Muscle layer of colon (tissue), 2 donors: ENCODE results near the gene RNASEH2C.
A peak's percentile ranks its signal among the peaks of the same experiment; 100 is the strongest.
"Not testable (repeated sequence)": the region's sequence is repeated elsewhere in the genome, so short reads cannot be mapped to it uniquely, and the experiment has no call there.

Source experiments
- H3K27ac ChIP-seq: one replicate; pipeline ENCODE4 v1.7.0; 2013; ENCODE audit warnings: low read depth, mild to moderate bottlenecking, low read length, moderate library complexity
- H3K27me3 ChIP-seq, 2 donors: one replicate each; pipeline ENCODE4 v1.7.0; 2013; ENCODE audit warnings: low read length in 2 of 2, mild to moderate bottlenecking in 2 of 2; ENCODE audit not compliant: insufficient read depth in 2 of 2, control insufficient read depth in 1 of 2
- H3K36me3 ChIP-seq: one replicate; pipeline ENCODE4 v1.7.0; 2013; ENCODE audit warnings: mild to moderate bottlenecking, low read length; ENCODE audit not compliant: insufficient read depth
- H3K4me1 ChIP-seq: one replicate; pipeline ENCODE4 v1.7.0; 2013; ENCODE audit warnings: mild to moderate bottlenecking, low read length; ENCODE audit not compliant: insufficient read depth
- H3K4me3 ChIP-seq, 2 donors: one replicate each; pipeline ENCODE4 v1.7.0; 2013; ENCODE audit warnings: low read length in 2 of 2, low read depth in 1 of 2, mild to moderate bottlenecking in 1 of 2, moderate library complexity in 1 of 2
- H3K9ac ChIP-seq: one replicate; pipeline ENCODE4 v1.7.0; 2013; ENCODE audit warnings: low read length
- H3K9me3 ChIP-seq: one replicate; pipeline ENCODE4 v1.7.0; 2013; ENCODE audit warnings: mild to moderate bottlenecking, low read length
- donor health status: abdominal sarcoma.
- donor health status: Adenocarcinoma of cecum.

The RNASEH2C gene

DNA sequence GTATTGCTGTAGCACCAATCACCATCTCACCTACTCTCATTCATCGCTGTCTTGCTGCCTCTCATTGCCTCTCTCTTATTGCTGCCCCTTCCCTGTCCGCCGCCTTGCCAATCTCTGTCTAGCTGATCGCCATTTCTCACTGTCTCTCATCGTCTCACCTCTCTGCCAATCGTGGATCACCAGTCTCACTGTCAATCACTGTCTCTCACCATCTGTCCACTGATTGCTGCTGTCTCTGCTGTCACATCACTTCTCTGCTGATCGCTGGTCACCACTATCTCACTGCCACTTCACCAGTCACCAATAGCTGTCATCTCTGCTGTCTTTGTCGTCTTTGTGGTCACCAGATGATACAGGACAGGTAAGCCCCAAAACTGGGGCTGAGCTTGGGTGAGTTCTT, 20.6 kb upstream of the RNASEH2C start:
- Histone ChIP-seq H3K9me3 (no peaks in the 10 kb centered on the region), H3K36me3 (no peaks in the 10 kb centered on the region), H3K4me1 (no peaks in the 10 kb centered on the region), H3K27me3 (no peaks in the 10 kb centered on the region), H3K27ac (no peak overlapping the region), H3K4me3 (no peak overlapping the region), H3K9ac (no peak overlapping the region)

GRCh38 chr11:65739022-65739421, 18.4 kb upstream of the RNASEH2C start:
- H3K9ac ChIP-seq: no peak overlapping the region
- no peaks in the 10 kb centered on the region for H3K4me1 ChIP-seq
- H3K36me3 ChIP-seq: no peaks in the 10 kb centered on the region

GRCh38 chr11:65736810-65737209, 16.2 kb upstream of the RNASEH2C start:
- no peaks in the 10 kb centered on the region for H3K36me3 ChIP-seq
- no peaks in the 10 kb centered on the region for H3K27me3 ChIP-seq
- H3K9ac ChIP-seq: no peak overlapping the region
- H3K4me1 ChIP-seq: no peaks in the 10 kb centered on the region
- H3K9me3 ChIP-seq: no peaks in the 10 kb centered on the region
- no peak overlapping the region for H3K4me3 ChIP-seq
- H3K27ac ChIP-seq: no peak overlapping the region

More at GRCh38 chr11:65739022-65739421, 18.4 kb upstream of the RNASEH2C start:
- Histone ChIP-seq H3K27ac (no peak overlapping the region), H3K4me3 (no peak overlapping the region), H3K27me3 (no peaks in the 10 kb centered on the region), H3K9me3 (no peaks in the 10 kb centered on the region)

- not testable (repeated sequence) for H3K9me3 ChIP-seq, H3K36me3 ChIP-seq, H3K27me3 ChIP-seq, H3K9ac ChIP-seq, H3K27ac ChIP-seq, H3K4me1 ChIP-seq, H3K4me3 ChIP-seq
Measured at GRCh38 chr11:65735111-65735510, 14.5 kb upstream of the RNASEH2C start.

GRCh38 chr11:65730461-65730860, 9.9 kb upstream of the RNASEH2C start:
- Histone ChIP-seq H3K36me3 (no peaks in the 10 kb centered on the region), H3K27me3 (no peaks in the 10 kb centered on the region)

GRCh38 chr11:65727865-65728264, 7.3 kb upstream of the RNASEH2C start:
- Histone ChIP-seq H3K9me3 (no peaks in the 10 kb centered on the region), H3K4me3 (no peak overlapping the region), H3K4me1 (no peaks in the 10 kb centered on the region), H3K27ac (no peak overlapping the region), H3K36me3 (no peaks in the 10 kb centered on the region), H3K9ac (no peak overlapping the region), H3K27me3 (no peaks in the 10 kb centered on the region)

More at GRCh38 chr11:65730461-65730860, 9.9 kb upstream of the RNASEH2C start:
- H3K4me3 ChIP-seq: no peak overlapping the region
- H3K27ac ChIP-seq: no peak overlapping the region
- H3K4me1 ChIP-seq: no peaks in the 10 kb centered on the region
- no peak overlapping the region for H3K9ac ChIP-seq
- no peaks in the 10 kb centered on the region for H3K9me3 ChIP-seq

DNA sequence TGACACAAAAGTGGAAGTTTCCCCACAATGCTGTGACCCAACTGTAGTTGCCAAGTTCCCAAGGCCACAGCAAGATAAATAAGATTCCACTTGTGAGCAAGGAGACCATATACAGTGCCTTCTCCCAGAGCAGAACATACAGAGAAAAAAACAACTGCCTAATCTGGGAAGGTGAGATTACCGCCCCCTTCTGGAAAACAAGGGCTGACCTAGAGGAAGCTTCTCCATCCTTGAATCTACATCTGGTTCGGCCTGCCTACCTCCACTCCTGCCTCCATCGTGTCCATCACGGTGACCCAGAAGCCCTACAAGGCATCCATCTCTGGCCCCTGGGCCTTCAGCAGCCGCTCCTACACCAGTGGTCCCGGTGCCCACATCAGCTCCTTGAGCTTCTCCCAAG, 6.1 kb upstream of the RNASEH2C start:
- Histone ChIP-seq H3K27me3 (no peaks in the 10 kb centered on the region), H3K27ac (no peak overlapping the region), H3K4me1 (no peaks in the 10 kb centered on the region), H3K9me3 (no peaks in the 10 kb centered on the region), H3K36me3 (no peaks in the 10 kb centered on the region), H3K4me3 (no peak overlapping the region), H3K9ac (no peak overlapping the region)

GRCh38 chr11:65722261-65722660, 1.7 kb upstream of the RNASEH2C start:
- Histone ChIP-seq H3K4me1 (peaks cover 17% of the 10 kb centered on the region), H3K9ac (no peak overlapping the region), H3K27me3 (no peaks in the 10 kb centered on the region), H3K9me3 (no peaks in the 10 kb centered on the region), H3K36me3 (peaks cover 18% of the 10 kb centered on the region), H3K27ac (no peak overlapping the region), H3K4me3 (no peak overlapping the region)

DNA sequence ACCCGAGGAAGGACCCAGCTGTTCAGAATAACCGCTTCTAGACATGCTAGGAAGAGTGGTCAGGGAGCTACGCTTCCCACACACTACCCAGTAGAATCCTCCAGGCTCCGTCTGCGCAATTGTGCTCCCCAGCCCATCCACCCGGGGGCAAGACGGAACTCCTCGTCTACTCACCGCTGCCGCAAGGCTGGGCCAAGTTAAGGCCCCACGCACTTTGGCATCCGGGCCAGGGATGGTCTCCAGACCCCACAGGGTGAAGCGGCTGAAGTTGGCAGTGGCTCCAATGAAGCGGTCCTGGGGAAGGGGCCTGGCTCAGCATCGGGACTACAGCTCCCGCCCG, 757 bp downstream of the RNASEH2C start:
- Histone ChIP-seq H3K9ac (peak overlapping the region; percentile 64), H3K4me1 (peaks cover 17% of the 10 kb centered on the region), H3K9me3 (no peaks in the 10 kb centered on the region), H3K36me3 (peaks cover 42% of the 10 kb centered on the region), H3K4me3 (peak overlapping the region; percentile 68 to 84), H3K27ac (peak overlapping the region; percentile 92), H3K27me3 (no peaks in the 10 kb centered on the region)

DNA sequence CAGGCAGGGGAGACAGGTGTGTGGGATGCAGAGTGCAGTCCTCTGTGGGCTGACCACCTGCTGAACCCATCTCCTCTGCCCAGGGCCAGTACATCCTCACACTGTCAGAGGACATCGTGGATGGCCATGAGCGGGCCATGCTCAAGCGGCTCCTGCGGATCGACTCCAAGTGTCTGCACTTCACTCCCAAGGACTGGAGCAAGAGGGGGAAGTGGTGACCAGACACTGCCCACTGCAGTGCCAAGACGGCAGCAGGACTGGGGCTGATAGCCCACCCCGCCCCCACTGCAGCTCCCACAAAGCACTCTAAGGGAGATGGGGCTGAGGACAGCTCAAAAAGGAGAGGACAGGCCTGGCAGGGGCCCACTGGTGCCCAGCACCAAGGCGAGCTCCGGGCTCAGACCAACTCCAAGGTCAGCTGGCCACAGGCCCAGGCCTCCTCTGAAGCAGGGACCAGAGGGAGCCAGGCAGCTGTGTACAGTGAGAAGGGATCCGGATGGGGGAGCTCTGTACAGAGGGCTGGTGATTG, 1.6 kb downstream of the RNASEH2C start:
- no peaks in the 10 kb centered on the region for H3K27me3 ChIP-seq
- peak overlapping the region in 1 of 2 donors; percentile 84 for H3K4me3 ChIP-seq
- no peak overlapping the region for H3K9ac ChIP-seq
- peaks cover 51% of the 10 kb centered on the region for H3K36me3 ChIP-seq
- no peaks in the 10 kb centered on the region for H3K9me3 ChIP-seq
- peaks cover 17% of the 10 kb centered on the region for H3K4me1 ChIP-seq
- H3K27ac ChIP-seq: peak overlapping the region; percentile 92

- no peak overlapping the region for H3K9ac ChIP-seq
- no peak overlapping the region for H3K27ac ChIP-seq
- H3K27me3 ChIP-seq: no peaks in the 10 kb centered on the region
- H3K4me3 ChIP-seq: peak overlapping the region in 1 of 2 donors; percentile 84
- peaks cover 18% of the 10 kb centered on the region for H3K4me1 ChIP-seq
- no peaks in the 10 kb centered on the region for H3K9me3 ChIP-seq
- H3K36me3 ChIP-seq: peaks cover 56% of the 10 kb centered on the region
Measured at GRCh38 chr11:65718531-65718930, 2.1 kb downstream of the RNASEH2C start.

DNA sequence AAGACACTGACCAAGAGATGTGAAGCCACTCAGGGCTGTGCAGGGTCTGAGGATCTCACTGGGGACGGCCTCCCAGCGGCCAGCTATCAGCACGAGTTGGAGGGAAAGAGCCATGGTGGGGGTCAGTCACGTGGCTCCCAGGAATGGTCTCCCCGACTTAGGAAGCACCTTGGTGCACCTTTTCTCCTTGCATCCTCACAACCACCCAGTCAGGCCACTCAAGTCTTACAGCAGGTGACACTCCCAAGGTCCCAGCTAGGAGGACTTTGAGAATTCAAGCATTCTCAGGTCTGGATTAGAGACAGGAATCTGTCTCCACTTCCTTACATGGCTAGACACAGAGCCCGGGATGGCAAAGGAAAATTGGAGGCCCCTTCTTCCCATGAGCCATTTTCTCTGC, 2.7 kb downstream of the RNASEH2C start:
- Histone ChIP-seq H3K9ac (no peak overlapping the region), H3K4me1 (peaks cover 24% of the 10 kb centered on the region), H3K4me3 (no peak overlapping the region)

More for the DNA sequence above, 2.7 kb downstream of the RNASEH2C start:
- Histone ChIP-seq H3K36me3 (peaks cover 62% of the 10 kb centered on the region), H3K27me3 (no peaks in the 10 kb centered on the region), H3K27ac (no peak overlapping the region), H3K9me3 (no peaks in the 10 kb centered on the region)
